ENCODE data around the gene NPM1.

NPM1 gene

GRCh38 chr5:171450423-171451331 lies 63.0 kb downstream of the NPM1 start:
- peak; percentile 13 for DNase-seq (ENCODE audit: low read depth)

- DNase-seq (ENCODE audit: low read depth) = no peak
Measured at GRCh38 chr5:171451421-171451820, 63.8 kb downstream of the NPM1 start.

- no peak for DNase-seq (ENCODE audit: low read depth)
Measured at GRCh38 chr5:171453056-171453725, 65.5 kb downstream of the NPM1 start.

- DNase-seq (ENCODE audit: low read depth) = no peak
Measured at GRCh38 chr5:171453988-171454387, 66.3 kb downstream of the NPM1 start.

- no peak for DNase-seq (ENCODE audit: low read depth)
Measured at GRCh38 chr5:171454549-171454948, 66.9 kb downstream of the NPM1 start.

DNA sequence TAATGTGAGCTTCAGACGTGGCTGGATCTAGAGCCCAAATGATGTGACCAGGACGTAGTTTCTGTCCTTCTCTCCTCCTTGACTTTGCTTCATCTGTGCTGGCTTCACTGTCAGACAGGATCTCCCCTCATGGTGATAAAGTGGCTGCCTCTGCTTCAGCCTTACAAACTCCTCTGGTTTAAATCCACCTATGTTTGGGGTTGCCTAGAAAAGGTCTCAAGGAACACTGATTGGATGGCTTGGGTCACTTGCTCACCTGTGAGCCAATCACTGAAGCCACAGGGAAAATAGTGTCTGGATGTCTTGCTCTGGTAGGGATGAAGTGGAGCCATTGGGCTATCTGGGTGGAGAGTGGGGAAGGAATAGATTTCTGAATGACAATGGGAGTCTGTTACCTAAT lies 67.9 kb downstream of the NPM1 start:
- DNase-seq (ENCODE audit: low read depth) = no peak

- DNase-seq (ENCODE audit: low read depth) = no peak
Measured at GRCh38 chr5:171457208-171457981, 69.7 kb downstream of the NPM1 start.

DNA sequence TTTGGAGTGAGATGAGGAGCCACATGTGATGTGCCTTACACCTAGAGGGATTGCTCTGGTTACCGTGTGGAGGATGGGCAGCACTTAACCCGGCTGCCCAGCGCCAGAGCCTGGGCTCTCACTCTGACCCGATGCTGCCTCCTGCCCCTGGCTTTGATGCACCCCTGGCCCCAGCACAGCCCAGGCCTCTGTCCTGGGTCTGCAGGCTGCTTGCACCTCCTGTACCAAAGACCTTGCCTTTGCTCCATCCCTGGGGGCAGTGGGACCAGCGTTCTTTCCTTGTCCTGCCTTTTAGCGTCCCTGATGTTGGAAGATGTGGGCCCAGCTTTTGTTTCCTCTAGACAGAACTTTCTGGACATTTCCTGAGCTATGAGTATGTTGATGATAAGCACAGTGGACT lies 72.2 kb downstream of the NPM1 start:
- DNase-seq (ENCODE audit: low read depth) = no peak

All from stimulated activated CD4-positive, alpha-beta T cell treated with anti-CD3 and anti-CD28 coated beads, Interleukin-2, amount 100 ng/mL, for 4 hours (primary cell).